Measurements from ENCODE around the gene EGFLAM. TPM values are rescaled to one million over a fixed set of nuclear protein-coding genes. Genes with fewer than 3 reads are reported as not detected.

Gene EGFLAM
- total and polyA plus RNA-seq, 2 of the 4 experiments (the other 2 are of a cell fraction): 0.77 to 1.1 TPM

- no peaks in the 10 kb centered on the region for H3K9me1 ChIP-seq (ENCODE audit: insufficient read depth, low read length)
- no peak overlapping the region for H3K27ac ChIP-seq (ENCODE audit: insufficient read depth, low read length)
- H3K18ac ChIP-seq (ENCODE audit: low read depth, low read length): no peak overlapping the region
- H3K79me1 ChIP-seq (ENCODE audit: low read depth in 1 of 2, low read length in 2 of 2): no peaks in the 10 kb centered on the region
- H3K14ac ChIP-seq (replicated peaks; ENCODE audit: low read depth, low read length): no peak overlapping the region
- H4K91ac ChIP-seq (ENCODE audit: insufficient read depth, low read depth, low read length): no peak overlapping the region
- no peak overlapping the region for H3K4me2 ChIP-seq (ENCODE audit: low read depth, low read length)
- in situ Hi-C loops (cut with MboI; ENCODE audit: low sequenced_read_pairs) (no loop called here), intact Hi-C loops (cut with micrococcal nuclease) (no loop called here), dilution Hi-C loops (cut with HindIII; ENCODE audit: low sequenced_read_pairs, unreplicated experiment) (no loop called here)
- no peak overlapping the region for H3K56ac ChIP-seq (ENCODE audit: extremely low read depth, insufficient read depth, low read length)
- no peak overlapping the region for H2BK20ac ChIP-seq (ENCODE audit: low read depth, low read length)
- no peak overlapping the region for H3K23ac ChIP-seq (ENCODE audit: low read depth, low read length)
- no peak overlapping the region for H2AK5ac ChIP-seq (ENCODE audit: low read depth, low read length)
- H3K36me3 ChIP-seq (ENCODE audit: control insufficient read depth, insufficient read depth, low read length): no peaks in the 10 kb centered on the region
- H4K8ac ChIP-seq (ENCODE audit: low read depth in 2 of 2, low read length in 2 of 2): no peak overlapping the region
- no peak overlapping the region for H4K5ac ChIP-seq (ENCODE audit: low read depth, low read length)
- WGBS, 2 experiments (ENCODE audit: extremely low coverage in 2 of 2, insufficient read length in 1 of 2): no CpG with 5 or more reads among the region's 4 CpGs
- H3K9me3 ChIP-seq (ENCODE audit: control insufficient read depth, insufficient read depth, low read length): no peaks in the 10 kb centered on the region
- H3K9ac ChIP-seq (ENCODE audit: low read depth, low read length): no peak overlapping the region
- H2AK9ac ChIP-seq (replicated peaks; ENCODE audit: low read depth, low read length, poor library complexity): no peak overlapping the region
- no peaks in the 10 kb centered on the region for H3K4me1 ChIP-seq (ENCODE audit: control insufficient read depth, insufficient read depth, low read length)
- H2BK5ac ChIP-seq (ENCODE audit: low read depth, low read length, poor library complexity, severe bottlenecking): no peak overlapping the region
- no peak for ATAC-seq (ENCODE audit: low read depth)
- H3K4ac ChIP-seq (ENCODE audit: low read depth, low read length): no peak overlapping the region
- H4K20me1 ChIP-seq (ENCODE audit: insufficient read depth, low read length): no peaks in the 10 kb centered on the region
- H2BK120ac ChIP-seq (ENCODE audit: low read depth, low read length): no peak overlapping the region
- TF ChIP-seq RFX5 (IDR thresholded peaks at IDR 0.05; ENCODE audit: low read depth, low read length): no peak
- TF ChIP-seq MAZ (IDR thresholded peaks at IDR 0.05; ENCODE audit: borderline replicate concordance, low read depth, low read length): no peak
- TF ChIP-seq CTCF (conservative IDR thresholded peaks at IDR 0.05; ENCODE audit: low read depth, low read length): no peak
- TF ChIP-seq ELK1 (IDR thresholded peaks at IDR 0.05; ENCODE audit: borderline replicate concordance, low read depth, low read length): no peak
- no peak for TF ChIP-seq RAD21 (IDR thresholded peaks at IDR 0.05; ENCODE audit: low read length)
- no TSS peak for BruUV-seq (replicated peaks)
- no peak overlapping the region for H3K4me3 ChIP-seq (ENCODE audit: insufficient read depth, low read depth, low read length)
- ChIA-PET POLR2A (ENCODE audit: unreplicated experiment) (no interaction called here), CTCF (interaction anchor here (1.1 kb wide), 1 partner anchor 16 kb away, joined by 3 read pairs; no protein-coding TSS in a partner anchor)
- peaks cover 26% of the 10 kb centered on the region for H3K27me3 ChIP-seq (ENCODE audit: control insufficient read depth, insufficient read depth, low read length)
- no peak overlapping the region for H2AFZ ChIP-seq (replicated peaks; ENCODE audit: low read length, poor library complexity)
- H2BK15ac ChIP-seq (ENCODE audit: low read depth, low read length): no peak overlapping the region
- DNase-seq: no peak
Measured at GRCh38 chr5:38404667-38405276, 146.4 kb downstream of the EGFLAM start.

Data from IMR-90 (cell line).